Vagina (tissue), 2 donors: ENCODE data around the gene TPO. TPM values are rescaled to one million over a fixed set of nuclear protein-coding genes. Genes with fewer than 3 reads are reported as not detected.

Experiments used
- DNase-seq, 2 donors: peaks; one replicate each; pipeline ENCODE4 v3.0.0-alpha.2; 2017; ENCODE audit errors: extremely low spot score in 2 of 2
- H3K27ac ChIP-seq: fragments of 200-600 bp; sonication (generic); one replicate; pipeline ENCODE4 v1.5.1; 2019
- H3K27me3 ChIP-seq: fragments of 200-600 bp; sonication (generic); one replicate; pipeline ENCODE4 v1.5.1; 2019
- H3K36me3 ChIP-seq, 2 donors: fragments of 200-600 bp; sonication (generic); one replicate each; pipeline ENCODE4 v1.5.1; 2017 to 2019
- H3K4me1 ChIP-seq: fragments of 200-600 bp; sonication (generic); one replicate; pipeline ENCODE4 v1.5.1; 2019
- H3K4me3 ChIP-seq, 2 donors: fragments of 200-600 bp; sonication (generic); 1 replicate in 1 of 2; 2 replicates in 1 of 2; pipeline ENCODE4 v1.5.1; 2016 to 2019
- H3K9me3 ChIP-seq: fragments of 200-600 bp; sonication (generic); one replicate; pipeline ENCODE4 v1.5.1; 2019
- POLR2A ChIP-seq, 2 donors: fragments of 450-650 bp; IDR thresholded peaks; one replicate each; pipeline ENCODE4 v1.6.1; 2017; ENCODE audit warnings: antibody characterized with exemption in 2 of 2, mild to moderate bottlenecking in 2 of 2, moderate library complexity in 2 of 2
- POLR2AphosphoS5 ChIP-seq, 2 donors: sonication (generic); formaldehyde crosslinking; IDR thresholded peaks; one replicate each; pipeline ENCODE4 v1.9.0; 2017; ENCODE audit warnings: antibody characterized with exemption in 2 of 2, mild to moderate bottlenecking in 2 of 2, low read depth in 1 of 2; ENCODE audit not compliant: insufficient read depth in 1 of 2
- intact Hi-C: fragments of 100-400 bp; cut with DNase I; formaldehyde crosslinking; loops from one replicate; pipeline ENCODE4 v1.15.1; 2023
- total RNA-seq: library from RNA; depleted of rRNA; stranded (reverse); fragments of >200 nt; gene quantifications from one replicate; pipeline ENCODE4 v1.2.3, GENCODE V29; 2016
- TF ChIP-seq, protein P1 (sequence below), 3 experiments: fragments of 450-650 bp in 2 of 3; fragments of 200-600 bp in 1 of 3; sonication (generic) in 1 of 3; IDR thresholded peaks; one replicate each; pipeline ENCODE4 v1.5.1; 2017 to 2019; ENCODE audit warnings: antibody characterized with exemption in 3 of 3, mild to moderate bottlenecking in 2 of 3, moderate library complexity in 2 of 3

The TPO gene
- total RNA-seq, result 2.0 TPM

GRCh38 chr2:1413156-1413710, at the start of gene TPO:
TPO (plus strand) TSS chr2:1413463; CDS start chr2:1414409, 946 bp downstream.
- H3K27me3 ChIP-seq, result no peaks in the 10 kb centered on the region
- H3K9me3 ChIP-seq, result no peaks in the 10 kb centered on the region
- no peak for TF ChIP-seq POLR2AphosphoS5 (IDR thresholded peaks at IDR 0.05; ENCODE audit: insufficient read depth in 1 of 2, low read depth in 1 of 2)
- TF ChIP-seq, protein P1, sequence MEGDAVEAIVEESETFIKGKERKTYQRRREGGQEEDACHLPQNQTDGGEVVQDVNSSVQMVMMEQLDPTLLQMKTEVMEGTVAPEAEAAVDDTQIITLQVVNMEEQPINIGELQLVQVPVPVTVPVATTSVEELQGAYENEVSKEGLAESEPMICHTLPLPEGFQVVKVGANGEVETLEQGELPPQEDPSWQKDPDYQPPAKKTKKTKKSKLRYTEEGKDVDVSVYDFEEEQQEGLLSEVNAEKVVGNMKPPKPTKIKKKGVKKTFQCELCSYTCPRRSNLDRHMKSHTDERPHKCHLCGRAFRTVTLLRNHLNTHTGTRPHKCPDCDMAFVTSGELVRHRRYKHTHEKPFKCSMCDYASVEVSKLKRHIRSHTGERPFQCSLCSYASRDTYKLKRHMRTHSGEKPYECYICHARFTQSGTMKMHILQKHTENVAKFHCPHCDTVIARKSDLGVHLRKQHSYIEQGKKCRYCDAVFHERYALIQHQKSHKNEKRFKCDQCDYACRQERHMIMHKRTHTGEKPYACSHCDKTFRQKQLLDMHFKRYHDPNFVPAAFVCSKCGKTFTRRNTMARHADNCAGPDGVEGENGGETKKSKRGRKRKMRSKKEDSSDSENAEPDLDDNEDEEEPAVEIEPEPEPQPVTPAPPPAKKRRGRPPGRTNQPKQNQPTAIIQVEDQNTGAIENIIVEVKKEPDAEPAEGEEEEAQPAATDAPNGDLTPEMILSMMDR (IDR thresholded peaks at IDR 0.05), result no peak
- TF ChIP-seq POLR2A (IDR thresholded peaks at IDR 0.05), result no peak
- intact Hi-C loops, result no loop called here
- DNase-seq, result no peak
- H3K36me3 ChIP-seq, result no peaks in the 10 kb centered on the region
- no peak within 1 kb of the TSS for H3K4me3 ChIP-seq
- no peak within 1 kb of the TSS for H3K27ac ChIP-seq
- no peaks in the 10 kb centered on the region for H3K4me1 ChIP-seq

DNA sequence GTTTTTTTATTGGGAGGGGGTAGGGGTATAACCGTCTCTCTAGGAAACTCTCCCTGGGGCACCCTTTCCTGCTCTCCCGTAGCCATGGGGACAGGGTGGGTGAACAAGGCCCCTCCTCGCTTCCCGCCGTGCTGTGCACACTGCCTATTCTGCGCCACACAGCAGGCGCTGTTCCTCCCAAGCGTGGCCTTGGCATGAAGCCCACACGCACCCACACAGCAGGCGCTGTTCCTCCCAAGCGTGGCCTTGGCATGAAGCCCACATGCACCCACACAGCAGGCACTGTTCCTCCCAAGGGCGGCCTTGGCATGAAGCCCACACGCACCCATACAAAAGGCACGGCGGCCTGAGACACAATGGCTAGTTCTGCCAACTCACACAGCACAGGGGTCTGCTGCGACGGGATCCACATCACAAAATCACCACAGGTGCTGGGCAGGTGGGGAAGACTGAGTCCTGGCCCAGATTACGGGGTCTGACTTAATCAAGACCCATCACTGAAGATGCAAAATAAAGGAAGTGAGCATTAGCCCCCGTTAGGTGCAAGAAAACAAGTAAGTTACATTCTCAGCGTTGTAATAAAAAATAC, 46.6 kb upstream of the TPO start:
- no peak for DNase-seq
- intact Hi-C loops, result no loop called here
- TF ChIP-seq, protein P1 (IDR thresholded peaks at IDR 0.05), result no peak
- no peak for TF ChIP-seq POLR2AphosphoS5 (IDR thresholded peaks at IDR 0.05; ENCODE audit: insufficient read depth in 1 of 2, low read depth in 1 of 2)
- no peak for TF ChIP-seq POLR2A (IDR thresholded peaks at IDR 0.05)

GRCh38 chr2:1367601-1368000, 45.7 kb upstream of the TPO start:
- no peaks in the 10 kb centered on the region for H3K4me1 ChIP-seq
- intact Hi-C loops, result no loop called here
- TF ChIP-seq POLR2A (IDR thresholded peaks at IDR 0.05) (no peak), POLR2AphosphoS5 (IDR thresholded peaks at IDR 0.05; ENCODE audit: insufficient read depth in 1 of 2, low read depth in 1 of 2) (no peak)
- TF ChIP-seq, protein P1 (IDR thresholded peaks at IDR 0.05), result no peak
- DNase-seq, result no peak
- H3K27ac ChIP-seq, result no peak overlapping the region
- no peaks in the 10 kb centered on the region for H3K36me3 ChIP-seq
- no peak overlapping the region for H3K4me3 ChIP-seq
- H3K9me3 ChIP-seq, result no peaks in the 10 kb centered on the region
- H3K27me3 ChIP-seq, result no peaks in the 10 kb centered on the region

More for the DNA sequence above, 46.6 kb upstream of the TPO start:
- Histone ChIP-seq H3K4me1 (no peaks in the 10 kb centered on the region), H3K27ac (no peak overlapping the region), H3K27me3 (no peaks in the 10 kb centered on the region), H3K4me3 (no peak overlapping the region), H3K9me3 (no peaks in the 10 kb centered on the region), H3K36me3 (no peaks in the 10 kb centered on the region)

- no peak for TF ChIP-seq POLR2AphosphoS5 (IDR thresholded peaks at IDR 0.05; ENCODE audit: insufficient read depth in 1 of 2, low read depth in 1 of 2)
- no peak for TF ChIP-seq POLR2A (IDR thresholded peaks at IDR 0.05)
- TF ChIP-seq, protein P1 (IDR thresholded peaks at IDR 0.05), result no peak
- no peaks in the 10 kb centered on the region for H3K4me1 ChIP-seq
- no peaks in the 10 kb centered on the region for H3K9me3 ChIP-seq
- no peaks in the 10 kb centered on the region for H3K36me3 ChIP-seq
- H3K27ac ChIP-seq, result no peak overlapping the region
- H3K4me3 ChIP-seq, result no peak overlapping the region
- no peaks in the 10 kb centered on the region for H3K27me3 ChIP-seq
- DNase-seq, result no peak
- intact Hi-C loops, result no loop called here
Measured at GRCh38 chr2:1369905-1370304, 43.4 kb upstream of the TPO start.

DNA sequence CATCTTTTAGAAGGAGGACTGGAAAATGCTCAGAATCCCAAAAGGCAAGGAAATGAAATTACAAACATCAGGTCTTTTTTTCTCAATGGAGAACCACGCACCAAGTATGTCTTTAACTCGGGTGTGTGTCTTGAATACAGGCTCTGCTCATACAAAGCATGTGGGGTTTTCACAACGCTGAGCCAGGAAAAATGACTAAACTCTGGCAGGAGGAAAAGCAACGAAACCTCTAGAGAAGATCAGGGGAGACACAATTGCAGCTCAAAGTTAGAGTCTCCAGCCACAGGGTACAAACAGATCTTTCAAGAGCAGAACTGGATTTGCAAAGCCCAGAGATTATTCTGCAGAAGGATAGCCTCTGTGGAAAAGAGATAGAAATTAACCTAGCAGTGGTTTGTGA, 42.8 kb upstream of the TPO start:
- H3K36me3 ChIP-seq, result no peaks in the 10 kb centered on the region
- TF ChIP-seq, protein P1 (IDR thresholded peaks at IDR 0.05), result no peak
- TF ChIP-seq POLR2A (IDR thresholded peaks at IDR 0.05) (no peak), POLR2AphosphoS5 (IDR thresholded peaks at IDR 0.05; ENCODE audit: insufficient read depth in 1 of 2, low read depth in 1 of 2) (no peak)
- intact Hi-C loops, result no loop called here

More for the DNA sequence above, 42.8 kb upstream of the TPO start:
- no peak for DNase-seq
- H3K9me3 ChIP-seq, result no peaks in the 10 kb centered on the region
- no peaks in the 10 kb centered on the region for H3K4me1 ChIP-seq
- no peak overlapping the region for H3K27ac ChIP-seq
- no peaks in the 10 kb centered on the region for H3K27me3 ChIP-seq
- no peak overlapping the region for H3K4me3 ChIP-seq
